ENCODE measurements around the gene ATP2C2.

Gene ATP2C2

DNA sequence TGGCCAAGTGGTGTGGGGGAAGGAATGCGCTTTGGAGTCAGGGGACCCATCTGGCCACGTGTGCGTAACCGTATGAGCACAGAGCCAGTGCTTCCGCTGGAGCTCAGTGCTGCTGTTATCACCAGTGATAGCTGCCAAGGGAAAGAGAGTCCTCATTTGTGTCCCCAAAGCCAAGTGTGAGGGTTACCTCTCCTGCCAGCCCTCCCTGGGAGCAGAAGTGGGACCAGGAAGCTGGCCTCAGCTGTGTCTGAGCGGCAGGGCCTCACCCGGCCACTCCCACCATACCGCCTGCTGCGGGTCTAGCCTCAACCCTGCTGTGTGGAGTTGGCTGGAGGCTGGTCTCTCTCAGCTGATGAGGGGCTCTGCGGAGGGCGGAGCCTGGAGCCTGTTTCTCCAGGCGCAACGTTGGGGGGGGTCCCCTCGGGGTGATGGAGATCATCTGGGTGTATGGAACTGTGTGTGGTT lies 91.6 kb downstream of the ATP2C2 start:
- no peaks in the 10 kb centered on the region for H3K4me1 ChIP-seq (ENCODE audit: control insufficient read depth, insufficient read depth, low read length)
- TF ChIP-seq, protein P1, sequence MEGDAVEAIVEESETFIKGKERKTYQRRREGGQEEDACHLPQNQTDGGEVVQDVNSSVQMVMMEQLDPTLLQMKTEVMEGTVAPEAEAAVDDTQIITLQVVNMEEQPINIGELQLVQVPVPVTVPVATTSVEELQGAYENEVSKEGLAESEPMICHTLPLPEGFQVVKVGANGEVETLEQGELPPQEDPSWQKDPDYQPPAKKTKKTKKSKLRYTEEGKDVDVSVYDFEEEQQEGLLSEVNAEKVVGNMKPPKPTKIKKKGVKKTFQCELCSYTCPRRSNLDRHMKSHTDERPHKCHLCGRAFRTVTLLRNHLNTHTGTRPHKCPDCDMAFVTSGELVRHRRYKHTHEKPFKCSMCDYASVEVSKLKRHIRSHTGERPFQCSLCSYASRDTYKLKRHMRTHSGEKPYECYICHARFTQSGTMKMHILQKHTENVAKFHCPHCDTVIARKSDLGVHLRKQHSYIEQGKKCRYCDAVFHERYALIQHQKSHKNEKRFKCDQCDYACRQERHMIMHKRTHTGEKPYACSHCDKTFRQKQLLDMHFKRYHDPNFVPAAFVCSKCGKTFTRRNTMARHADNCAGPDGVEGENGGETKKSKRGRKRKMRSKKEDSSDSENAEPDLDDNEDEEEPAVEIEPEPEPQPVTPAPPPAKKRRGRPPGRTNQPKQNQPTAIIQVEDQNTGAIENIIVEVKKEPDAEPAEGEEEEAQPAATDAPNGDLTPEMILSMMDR (tag by site-specific recombination; IDR thresholded peaks at IDR 0.05): no peak
- TF ChIP-seq ZNF416 (tag by site-specific recombination; IDR thresholded peaks at IDR 0.05) (no peak), ZIC2 (tag by site-specific recombination; IDR thresholded peaks at IDR 0.05) (peak; percentile 53)
- H3K27ac ChIP-seq (ENCODE audit: extremely low read depth, low read depth, low read length): no peak overlapping the region
- POLR2A ChIA-PET: no interaction called here
- no peaks in the 10 kb centered on the region for H3K9me3 ChIP-seq (ENCODE audit: control insufficient read depth, insufficient read depth, low read depth, low read length)
- H3K36me3 ChIP-seq (ENCODE audit: control insufficient read depth in 2 of 2, insufficient read depth in 1 of 2, low read length in 2 of 2): peaks cover 0 to 6% of the 10 kb centered on the region in 2 experiments; a peak in 1 of 3 replicates
- CTCF ChIA-PET: no interaction called here
- no peak overlapping the region for H3K4me3 ChIP-seq (ENCODE audit: low read depth, low read length)

DNA sequence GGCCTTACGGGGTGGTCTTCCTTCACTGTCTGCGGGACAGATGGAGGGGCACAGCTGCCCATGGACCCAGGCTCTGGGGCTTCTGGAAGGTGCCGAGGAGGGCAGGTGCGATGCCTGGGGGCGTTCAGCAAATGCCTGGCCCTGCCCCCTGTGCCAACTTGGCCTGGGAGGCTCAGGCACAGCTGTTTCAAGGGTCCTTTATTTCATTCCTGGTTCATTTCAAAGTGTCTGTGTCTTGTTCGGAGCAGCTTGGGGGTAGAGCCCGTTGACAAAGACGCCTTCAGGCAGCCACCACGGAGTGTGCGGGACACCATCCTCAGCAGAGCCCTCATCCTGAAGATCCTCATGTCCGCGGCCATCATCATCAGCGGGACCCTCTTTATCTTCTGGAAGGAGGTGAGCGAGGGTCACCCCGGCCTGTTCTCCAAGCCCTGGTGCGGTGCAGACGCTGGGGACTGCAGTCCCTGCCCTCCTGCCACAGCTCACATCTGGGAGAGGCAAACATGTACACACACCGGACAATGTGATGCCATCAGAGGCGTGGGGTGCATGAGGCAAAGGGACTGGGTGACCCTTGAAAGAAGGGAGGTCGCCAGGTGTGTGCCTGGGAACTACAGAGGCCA lies 92.2 kb downstream of the ATP2C2 start:
- ChIA-PET CTCF (no interaction called here), POLR2A (no interaction called here)
- no peak overlapping the region for H3K4me3 ChIP-seq (ENCODE audit: low read depth, low read length)
- H3K9me3 ChIP-seq (ENCODE audit: control insufficient read depth, insufficient read depth, low read depth, low read length): no peaks in the 10 kb centered on the region
- H3K4me1 ChIP-seq (ENCODE audit: control insufficient read depth, insufficient read depth, low read length): no peaks in the 10 kb centered on the region
- peaks cover 0 to 6% of the 10 kb centered on the region in 2 experiments; a peak in 1 of 3 replicates for H3K36me3 ChIP-seq (ENCODE audit: control insufficient read depth in 2 of 2, insufficient read depth in 1 of 2, low read length in 2 of 2)
- H3K27ac ChIP-seq (ENCODE audit: extremely low read depth, low read depth, low read length): no peak overlapping the region
- TF ChIP-seq, protein P2, sequence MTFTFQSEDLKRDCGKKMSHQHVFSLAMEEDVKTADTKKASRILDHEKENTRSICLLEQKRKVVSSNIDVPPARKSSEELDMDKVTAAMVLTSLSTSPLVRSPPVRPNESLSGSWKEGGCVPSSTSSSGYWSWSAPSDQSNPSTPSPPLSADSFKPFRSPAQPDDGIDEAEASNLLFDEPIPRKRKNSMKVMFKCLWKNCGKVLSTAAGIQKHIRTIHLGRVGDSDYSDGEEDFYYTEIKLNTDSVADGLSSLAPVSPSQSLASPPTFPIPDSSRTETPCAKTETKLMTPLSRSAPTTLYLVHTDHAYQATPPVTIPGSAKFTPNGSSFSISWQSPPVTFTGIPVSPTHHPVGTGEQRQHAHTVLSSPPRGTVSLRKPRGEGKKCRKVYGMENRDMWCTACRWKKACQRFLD (tag by site-specific recombination; IDR thresholded peaks at IDR 0.05): no peak
- TF ChIP-seq YY1 (tag by site-specific recombination; IDR thresholded peaks at IDR 0.05): no peak
- no peak for TF ChIP-seq OSR2 (tag by site-specific recombination; IDR thresholded peaks at IDR 0.05)
- TF ChIP-seq ZNF146 (tag by site-specific recombination; IDR thresholded peaks at IDR 0.05): no peak
- no peak for TF ChIP-seq HOXC10 (CRISPR knock-in tag; IDR thresholded peaks at IDR 0.05)
- no peak for TF ChIP-seq ZNF792 (tag by site-specific recombination; IDR thresholded peaks at IDR 0.05)
- TF ChIP-seq ZNF48 (tag by site-specific recombination; IDR thresholded peaks at IDR 0.05): no peak
- TF ChIP-seq ZNF266 (tag by site-specific recombination; IDR thresholded peaks at IDR 0.05; ENCODE audit: low read depth): no peak
- TF ChIP-seq ZNF404 (tag by site-specific recombination; IDR thresholded peaks at IDR 0.05): no peak
- TF ChIP-seq ZNF549 (tag by site-specific recombination; IDR thresholded peaks at IDR 0.05): no peak
- TF ChIP-seq GLI4 (tag by site-specific recombination; IDR thresholded peaks at IDR 0.05): no peak
- no peak for TF ChIP-seq ZNF16 (tag by site-specific recombination; IDR thresholded peaks at IDR 0.05; ENCODE audit: low read depth)
- no peak for TF ChIP-seq ZNF350 (tag by site-specific recombination; IDR thresholded peaks at IDR 0.05)
- TF ChIP-seq ZNF302 (tag by site-specific recombination; IDR thresholded peaks at IDR 0.05; ENCODE audit: low read depth): no peak

DNA sequence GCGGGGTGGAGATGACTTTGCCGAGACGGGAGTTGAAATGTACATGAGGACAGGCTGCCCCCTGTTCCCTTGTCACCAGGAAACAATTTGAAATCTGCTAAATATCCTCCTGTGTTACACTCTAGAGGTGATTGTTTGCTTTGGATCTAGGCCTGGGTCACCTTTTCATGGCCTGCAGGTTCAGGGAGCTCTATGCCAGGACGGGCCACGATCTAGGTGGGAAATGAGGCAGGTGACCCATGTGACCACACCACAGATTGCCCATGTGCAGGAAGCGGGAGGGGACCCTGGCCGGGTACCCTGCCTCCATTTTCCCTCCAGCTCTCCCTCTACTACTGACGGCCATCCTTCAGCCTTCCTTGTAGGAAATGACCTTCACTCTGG lies 92.7 kb downstream of the ATP2C2 start:
- ChIA-PET POLR2A (no interaction called here), CTCF (no interaction called here)
- no peaks in the 10 kb centered on the region for H3K9me3 ChIP-seq (ENCODE audit: control insufficient read depth, insufficient read depth, low read depth, low read length)
- no peak overlapping the region for H3K4me3 ChIP-seq (ENCODE audit: low read depth, low read length)
- H3K36me3 ChIP-seq (ENCODE audit: control insufficient read depth in 2 of 2, insufficient read depth in 1 of 2, low read length in 2 of 2): peaks cover 0 to 6% of the 10 kb centered on the region in 2 experiments; a peak in 1 of 3 replicates
- no peak for TF ChIP-seq ZNF521 (tag by site-specific recombination; IDR thresholded peaks at IDR 0.05)
- no peaks in the 10 kb centered on the region for H3K4me1 ChIP-seq (ENCODE audit: control insufficient read depth, insufficient read depth, low read length)
- H3K27ac ChIP-seq (ENCODE audit: extremely low read depth, low read depth, low read length): no peak overlapping the region

All from HEK293 (cell line).